IPS-NIHi7 (cell line): ENCODE data around the gene FDXR.

Experiments
- DNase-seq: peaks from one replicate; pipeline ENCODE4 v3.0.0; 2012; ENCODE audit warnings: mixed read lengths; ENCODE audit errors: extremely low spot score

FDXR gene

GRCh38 chr17:74898376-74898946 is 25.7 kb upstream of the FDXR start:
- no peak for DNase-seq

- no peak for DNase-seq
Measured at GRCh38 chr17:74893936-74894671, 21.3 kb upstream of the FDXR start.

GRCh38 chr17:74892974-74893911 is 20.4 kb upstream of the FDXR start, which contains the start of gene FADS6:
Gene FADS6 (minus strand): TSS chr17:74893633. CDS start chr17:74893595, 38 bp downstream.
- DNase-seq: peak; percentile 66

- no peak for DNase-seq
Measured at GRCh38 chr17:74892013-74892841, 19.4 kb upstream of the FDXR start.

- no peak for DNase-seq
Measured at GRCh38 chr17:74890554-74890953, 17.8 kb upstream of the FDXR start.

GRCh38 chr17:74888469-74888868 is 15.7 kb upstream of the FDXR start:
- DNase-seq: no peak

GRCh38 chr17:74883241-74883745 is 10.5 kb upstream of the FDXR start:
- no peak for DNase-seq

- no peak for DNase-seq
Measured at GRCh38 chr17:74882517-74883240, 9.9 kb upstream of the FDXR start.

GRCh38 chr17:74881073-74881472 is 8.3 kb upstream of the FDXR start:
- DNase-seq: no peak

GRCh38 chr17:74879308-74879707 is 6.5 kb upstream of the FDXR start:
- DNase-seq: no peak

- DNase-seq: no peak
Measured at GRCh38 chr17:74878658-74879057, 5.9 kb upstream of the FDXR start.

- no peak for DNase-seq
Measured at GRCh38 chr17:74877592-74878548, 5.1 kb upstream of the FDXR start.

- no peak for DNase-seq
Measured at GRCh38 chr17:74875977-74876593, 3.3 kb upstream of the FDXR start.

GRCh38 chr17:74875155-74875976 is 2.6 kb upstream of the FDXR start:
- DNase-seq: no peak

- DNase-seq: no peak
Measured at GRCh38 chr17:74874615-74875037, 1.8 kb upstream of the FDXR start.

GRCh38 chr17:74873874-74874614 is 1.2 kb upstream of the FDXR start:
- no peak for DNase-seq
